Peyer's patch (tissue), 4 donors: ENCODE data around the gene SRXN1.

Experiments
- CTCF ChIP-seq, 6 experiments: fragments of 450-650 bp in 4 of 6; fragments of 200-600 bp in 2 of 6; sonication (generic) in 1 of 6; IDR thresholded peaks; one replicate each; pipeline ENCODE4 v1.5.1; 2017 to 2019; ENCODE audit warnings: antibody characterized with exemption in 6 of 6, mild to moderate bottlenecking in 3 of 6, moderate library complexity in 1 of 6
- POLR2A ChIP-seq, 2 donors: fragments of 450-650 bp; IDR thresholded peaks; one replicate each; pipeline ENCODE4 v1.5.1; 2017; ENCODE audit warnings: antibody characterized with exemption in 2 of 2, mild to moderate bottlenecking in 2 of 2, moderate library complexity in 2 of 2

- TF ChIP-seq CTCF (IDR thresholded peaks at IDR 0.05), result no peak
- no peak for TF ChIP-seq POLR2A (IDR thresholded peaks at IDR 0.05)
Observed at GRCh38 chr20:675453-676314, 22.7 kb upstream of the SRXN1 start, which contains the start of gene SCRT2.
